PC-9 (cell line): ENCODE data around the gene GRK4. TPM values are rescaled to one million over a fixed set of nuclear protein-coding genes. Genes with fewer than 3 reads are reported as not detected.
"Not testable (repeated sequence)": the region's sequence is repeated elsewhere in the genome, so short reads cannot be mapped to it uniquely, and the experiment has no call there.

Experiments
- BruUV-seq: library from RNA; stranded (reverse); fragments of 400-500 nt; replicated peaks from 2 replicates; lab custom pipeline; 2021; lab: Mats Ljungman, UMichigan
- CTCF ChIA-PET: fragments of 300-600 bp; sonication (Branson Sonifier 250); formaldehyde crosslinking; loops from one replicate; lab custom pipeline; 2022; ENCODE audit warnings: antibody characterized with exemption; lab: Charles Lee
- POLR2A ChIA-PET: fragments of 300-600 bp; sonication (Branson Sonifier 250); formaldehyde crosslinking; loops from one replicate; lab custom pipeline; 2022; ENCODE audit warnings: antibody characterized with exemption; ENCODE audit not compliant: unreplicated experiment; lab: Charles Lee
- DNase-seq, 2 experiments: peaks; one replicate each; pipeline versions ENCODE4 v3.0.0 to v3.0.0-alpha.2; 2015 to 2022; ENCODE audit warnings: mixed read lengths in 1 of 2
- H2AFZ ChIP-seq: fragments of 200-600 bp; sonication (generic); 2 replicates; pipeline ENCODE4 v1.8.1; 2017; ENCODE audit warnings: antibody characterized with exemption
- H3F3A ChIP-seq: fragments of 200-600 bp; sonication (generic); 2 replicates; pipeline ENCODE4 v1.8.1; 2017; ENCODE audit warnings: antibody characterized with exemption, mild to moderate bottlenecking, low read depth; ENCODE audit not compliant: insufficient read depth
- H3K27ac ChIP-seq: fragments of 200-600 bp; sonication (generic); 2 replicates; pipeline ENCODE4 v1.6.1; 2016; ENCODE audit warnings: mixed run types
- H3K27me3 ChIP-seq: fragments of 200-600 bp; sonication (generic); 2 replicates; pipeline ENCODE4 v1.6.1; 2016; ENCODE audit warnings: low read depth, mixed run types; ENCODE audit not compliant: insufficient read depth
- H3K36me3 ChIP-seq: fragments of 200-600 bp; sonication (generic); 2 replicates; pipeline ENCODE4 v1.6.1; 2016; ENCODE audit warnings: low read depth, mixed run types
- H3K4me1 ChIP-seq: fragments of 200-600 bp; sonication (generic); replicated peaks from 2 replicates; pipeline ENCODE4 v1.6.1; 2016; ENCODE audit warnings: mixed run types; ENCODE audit not compliant: insufficient read depth
- H3K4me2 ChIP-seq: fragments of 200-600 bp; sonication (generic); 2 replicates; pipeline ENCODE4 v1.6.1; 2017; ENCODE audit warnings: mixed run types
- H3K4me3 ChIP-seq: fragments of 200-600 bp; sonication (generic); 2 replicates; pipeline ENCODE4 v1.6.1; 2016; ENCODE audit warnings: mixed run types
- H3K79me2 ChIP-seq: fragments of 200-600 bp; sonication (generic); 2 replicates; pipeline ENCODE4 v1.6.1; 2017; ENCODE audit warnings: low read depth, mixed run types
- H3K9me2 ChIP-seq: fragments of 200-600 bp; sonication (generic); 2 replicates; pipeline ENCODE4 v1.8.1; 2017; ENCODE audit warnings: mild to moderate bottlenecking; ENCODE audit not compliant: insufficient read depth
- H3K9me3 ChIP-seq: fragments of 200-600 bp; sonication (generic); 2 replicates; pipeline ENCODE4 v1.8.1; 2016; ENCODE audit warnings: low read depth; ENCODE audit not compliant: insufficient read depth
- H4K20me1 ChIP-seq: fragments of 200-600 bp; sonication (generic); 2 replicates; pipeline ENCODE4 v1.8.1; 2017; ENCODE audit not compliant: insufficient read depth
- CTCF ChIP-seq: fragments of 200-600 bp; sonication (generic); conservative IDR thresholded peaks from 2 replicates; pipeline ENCODE4 v1.6.1; 2017; ENCODE audit warnings: mixed run types, antibody characterized with exemption, mild to moderate bottlenecking, moderate library complexity
- EZH2 ChIP-seq: fragments of 200-600 bp; sonication (generic); IDR thresholded peaks from 2 replicates; pipeline ENCODE4 v1.8.0; 2017; ENCODE audit warnings: antibody characterized with exemption, low read depth
- intact Hi-C: fragments of 100-400 bp; cut with micrococcal nuclease; formaldehyde crosslinking; loops from one replicate; pipeline ENCODE4 v1.10.0; 2022; ENCODE audit not compliant: unreplicated experiment
- total RNA-seq: library from RNA; stranded (reverse); gene quantifications from 2 replicates; pipeline ENCODE4 v1.2.3, GENCODE V29; 2021

GRK4 gene
- total RNA-seq, 1 experiment from 2014 or later = 3.1 TPM

- TF ChIP-seq EZH2 (no peak), CTCF (no peak)
- intact Hi-C loops = no loop called here
- DNase-seq = no peak
- CTCF ChIA-PET = no interaction called here
- Histone ChIP-seq H2AFZ (no peak overlapping the region), H3K4me2 (no peak overlapping the region), H3K9me3 (no peaks in the 10 kb centered on the region), H3K4me3 (no peak overlapping the region), H3K27me3 (no peaks in the 10 kb centered on the region), H3K27ac (no peak overlapping the region), H3K36me3 (no peaks in the 10 kb centered on the region), H3K4me1 (no peaks in the 10 kb centered on the region), H4K20me1 (no peaks in the 10 kb centered on the region; the same call in 1 of the 2 replicates), H3K79me2 (no peaks in the 10 kb centered on the region), H3K9me2 (no peaks in the 10 kb centered on the region), H3F3A (peaks cover 5% of the 10 kb centered on the region; the same call in 1 of the 2 replicates)
- POLR2A ChIA-PET = no interaction called here
- no TSS peak for BruUV-seq
These were observed 19.8 kb upstream of the GRK4 start for GRCh38 chr4:2943364-2944090.

DNA sequence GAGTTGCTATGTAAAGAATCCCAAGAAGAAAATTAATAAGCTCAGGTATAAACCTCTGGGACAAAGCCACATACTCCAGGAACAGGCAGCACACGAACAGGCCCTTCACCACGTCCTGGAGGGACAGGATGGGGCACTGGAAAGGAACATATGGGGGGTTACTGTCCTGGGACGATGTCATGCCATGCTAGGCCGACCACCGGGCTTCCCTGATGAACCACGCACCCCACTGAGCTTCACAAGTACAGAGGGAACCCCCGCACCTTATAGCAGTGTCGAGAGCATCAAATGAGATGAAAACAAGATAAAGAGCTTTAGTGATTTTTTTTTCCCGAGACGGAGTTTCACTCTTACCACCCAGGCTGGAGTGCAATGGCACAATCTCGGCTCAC lies 19.3 kb upstream of the GRK4 start:
- CTCF ChIA-PET = no interaction called here
- Histone ChIP-seq H3K9me3 (no peaks in the 10 kb centered on the region), H2AFZ (no peak overlapping the region), H3F3A (peaks cover under 1% of the 10 kb centered on the region; the same call in 1 of the 2 replicates), H3K27me3 (no peaks in the 10 kb centered on the region), H3K36me3 (no peaks in the 10 kb centered on the region), H4K20me1 (no peaks in the 10 kb centered on the region; the same call in 1 of the 2 replicates), H3K27ac (no peak overlapping the region), H3K79me2 (no peaks in the 10 kb centered on the region), H3K4me3 (no peak overlapping the region), H3K9me2 (no peaks in the 10 kb centered on the region), H3K4me2 (no peak overlapping the region), H3K4me1 (no peaks in the 10 kb centered on the region)
- TF ChIP-seq EZH2 (no peak), CTCF (no peak)
- DNase-seq = no peak
- POLR2A ChIA-PET = no interaction called here
- intact Hi-C loops = no loop called here
- no TSS peak for BruUV-seq

GRCh38 chr4:2944586-2945526 lies 18.5 kb upstream of the GRK4 start:
- no peak for DNase-seq
- Histone ChIP-seq H3K9me2 (no peaks in the 10 kb centered on the region), H3K79me2 (no peaks in the 10 kb centered on the region), H2AFZ (no peak overlapping the region), H3K27ac (no peak overlapping the region), H3K4me2 (no peak overlapping the region), H3K9me3 (no peaks in the 10 kb centered on the region), H3K4me3 (no peak overlapping the region), H3F3A (no peaks in the 10 kb centered on the region; the same call in 1 of the 2 replicates), H3K36me3 (no peaks in the 10 kb centered on the region), H3K27me3 (no peaks in the 10 kb centered on the region), H3K4me1 (no peaks in the 10 kb centered on the region), H4K20me1 (no peaks in the 10 kb centered on the region; the same call in 1 of the 2 replicates)
- CTCF ChIA-PET = interaction anchor here (0.6 kb wide), 1 partner anchor 9 kb away, joined by 3 read pairs; no protein-coding TSS in a partner anchor
- no TSS peak for BruUV-seq
- POLR2A ChIA-PET = no interaction called here
- intact Hi-C loops = no loop called here
- TF ChIP-seq EZH2 (no peak), CTCF (no peak)

DNA sequence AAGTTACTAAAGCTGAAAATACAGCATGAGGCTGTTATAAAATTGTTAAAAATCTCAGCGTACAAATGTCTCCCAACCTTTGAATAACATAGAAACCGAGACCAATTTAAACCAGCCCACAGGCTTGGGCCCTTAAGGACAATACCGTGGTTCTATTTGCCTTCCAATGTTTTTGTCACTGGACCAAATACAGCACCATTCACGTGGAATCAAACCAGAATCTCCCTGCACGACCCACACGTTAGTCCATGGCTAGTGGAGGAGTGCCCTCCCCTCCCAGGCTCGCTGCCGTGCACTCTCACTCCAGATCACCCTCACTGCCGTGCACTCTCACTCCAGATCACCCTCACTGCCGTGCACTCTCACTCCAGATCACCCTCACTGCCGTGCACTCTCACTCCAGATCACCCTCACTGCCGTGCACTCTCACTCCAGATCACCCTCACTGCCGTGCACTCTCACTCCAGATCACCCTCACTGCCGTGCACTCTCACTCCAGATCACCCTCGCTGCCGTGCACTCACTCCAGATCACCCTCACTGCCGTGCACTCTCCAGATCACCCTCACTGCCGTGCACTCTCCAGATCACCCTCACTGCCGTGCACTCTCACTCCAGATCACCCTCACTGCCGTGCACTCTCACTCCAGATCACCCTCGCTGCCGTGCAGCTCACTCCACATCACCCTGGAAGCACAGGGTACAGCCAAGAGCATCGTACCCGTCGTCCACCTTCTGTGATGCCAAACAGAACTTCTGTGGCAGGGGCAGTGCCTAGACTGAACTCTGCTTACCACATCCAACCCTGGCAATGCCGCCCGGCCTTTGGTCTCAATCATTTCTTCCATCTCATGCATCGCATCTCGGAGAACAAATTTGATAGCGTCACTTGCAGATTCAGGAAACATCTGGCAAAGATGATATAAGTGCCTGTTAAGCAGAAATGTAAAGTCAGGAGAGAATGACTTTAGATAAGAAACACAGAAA lies 17.5 kb upstream of the GRK4 start:
- H2AFZ ChIP-seq, H3K4me3 ChIP-seq, H3K9me2 ChIP-seq, H4K20me1 ChIP-seq, H3K27me3 ChIP-seq, DNase-seq, H3K79me2 ChIP-seq, H3F3A ChIP-seq, POLR2A ChIA-PET, H3K4me1 ChIP-seq, BruUV-seq, H3K4me2 ChIP-seq, H3K36me3 ChIP-seq, H3K9me3 ChIP-seq, intact Hi-C loops, H3K27ac ChIP-seq: not testable (repeated sequence)
- CTCF ChIA-PET = interaction anchor here (0.6 kb wide), 1 partner anchor 8 kb away, joined by 3 read pairs; no protein-coding TSS in a partner anchor
